ENCODE results near the gene HYI. TPM values are rescaled to one million over a fixed set of nuclear protein-coding genes. Genes with fewer than 3 reads are reported as not detected.
A peak's percentile ranks its signal among the peaks of the same experiment; 100 is the strongest.
"Not testable (repeated sequence)": the region's sequence is repeated elsewhere in the genome, so short reads cannot be mapped to it uniquely, and the experiment has no call there.

HYI gene
- total RNA-seq, 2 donors from 2014 or later = 14.8 to 24.1 TPM

- DNase-seq (no peak), ATAC-seq (no peak)
- H3K36me3 Mint-ChIP-seq (ENCODE audit: low read depth) = peaks cover 15% of the 10 kb centered on the region
- H3K4me3 Mint-ChIP-seq = peak overlapping the region; percentile 67
- no peak overlapping the region for H3K27ac Mint-ChIP-seq
- H3K27me3 Mint-ChIP-seq = no peaks in the 10 kb centered on the region
- peaks cover 6% of the 10 kb centered on the region for H3K4me1 Mint-ChIP-seq
- no peaks in the 10 kb centered on the region for H3K9me3 ChIP-seq (ENCODE audit: control insufficient read depth, low read length, poor library complexity, severe bottlenecking)
These were observed 29.8 kb downstream of the HYI start for GRCh38 chr1:43423672-43424550.

GRCh38 chr1:43422995-43423671 is 30.6 kb downstream of the HYI start:
- H3K4me1 Mint-ChIP-seq = peaks cover 6% of the 10 kb centered on the region
- peaks cover 15% of the 10 kb centered on the region for H3K36me3 Mint-ChIP-seq (ENCODE audit: low read depth)
- H3K27me3 Mint-ChIP-seq = no peaks in the 10 kb centered on the region
- H3K4me3 Mint-ChIP-seq = peak overlapping the region; percentile 67
- no peak for ATAC-seq
- DNase-seq = no peak
- no peaks in the 10 kb centered on the region for H3K9me3 ChIP-seq (ENCODE audit: control insufficient read depth, low read length, poor library complexity, severe bottlenecking)
- peak overlapping the region; percentile 80 for H3K27ac Mint-ChIP-seq

GRCh38 chr1:43421976-43422750 is 31.6 kb downstream of the HYI start:
- no peak for ATAC-seq
- Mint-ChIP-seq H3K36me3 (ENCODE audit: low read depth) (peaks cover 15% of the 10 kb centered on the region), H3K27me3 (no peaks in the 10 kb centered on the region), H3K4me1 (peaks cover 6% of the 10 kb centered on the region), H3K27ac (peak overlapping the region; percentile 80), H3K4me3 (no peak overlapping the region)
- no peak for DNase-seq
- H3K9me3 ChIP-seq (ENCODE audit: control insufficient read depth, low read length, poor library complexity, severe bottlenecking) = no peaks in the 10 kb centered on the region

GRCh38 chr1:43421396-43421795 is 32.3 kb downstream of the HYI start:
- DNase-seq (no peak), ATAC-seq (no peak)
- Mint-ChIP-seq H3K36me3 (ENCODE audit: low read depth) (peaks cover 11% of the 10 kb centered on the region), H3K27ac (no peak overlapping the region), H3K4me3 (no peak overlapping the region), H3K27me3 (no peaks in the 10 kb centered on the region), H3K4me1 (peaks cover 4% of the 10 kb centered on the region)
- H3K9me3 ChIP-seq (ENCODE audit: control insufficient read depth, low read length, poor library complexity, severe bottlenecking) = no peaks in the 10 kb centered on the region

GRCh38 chr1:43420874-43421273 is 32.9 kb downstream of the HYI start:
- peaks cover 4% of the 10 kb centered on the region for H3K4me1 Mint-ChIP-seq
- peaks cover 11% of the 10 kb centered on the region for H3K36me3 Mint-ChIP-seq (ENCODE audit: low read depth)
- DNase-seq = no peak
- no peak overlapping the region for H3K4me3 Mint-ChIP-seq
- no peak for ATAC-seq
- H3K27ac Mint-ChIP-seq = no peak overlapping the region
- no peaks in the 10 kb centered on the region for H3K27me3 Mint-ChIP-seq
- H3K9me3 ChIP-seq (ENCODE audit: control insufficient read depth, low read length, poor library complexity, severe bottlenecking) = no peaks in the 10 kb centered on the region

- ATAC-seq (no peak), DNase-seq (no peak)
- no peak overlapping the region for H3K4me3 Mint-ChIP-seq
- no peak overlapping the region for H3K27ac Mint-ChIP-seq
- H3K27me3 Mint-ChIP-seq = no peaks in the 10 kb centered on the region
- peaks cover 11% of the 10 kb centered on the region for H3K36me3 Mint-ChIP-seq (ENCODE audit: low read depth)
- no peaks in the 10 kb centered on the region for H3K9me3 ChIP-seq (ENCODE audit: control insufficient read depth, low read length, poor library complexity, severe bottlenecking)
- peaks cover 7% of the 10 kb centered on the region for H3K4me1 Mint-ChIP-seq
These were observed 33.9 kb downstream of the HYI start for GRCh38 chr1:43419627-43420425.

- Mint-ChIP-seq H3K4me1 (peaks cover 11% of the 10 kb centered on the region), H3K36me3 (ENCODE audit: low read depth) (peaks cover 13% of the 10 kb centered on the region), H3K27me3 (no peaks in the 10 kb centered on the region), H3K4me3 (no peak overlapping the region), H3K27ac (no peak overlapping the region)
- DNase-seq (no peak), ATAC-seq (no peak)
- no peaks in the 10 kb centered on the region for H3K9me3 ChIP-seq (ENCODE audit: control insufficient read depth, low read length, poor library complexity, severe bottlenecking)
These were observed 34.9 kb downstream of the HYI start for GRCh38 chr1:43418858-43419257.

- DNase-seq = no peak
- no peak for ATAC-seq
- no peak overlapping the region for H3K27ac Mint-ChIP-seq
- H3K4me1 Mint-ChIP-seq = peaks cover 7% of the 10 kb centered on the region
- H3K4me3 Mint-ChIP-seq = no peak overlapping the region
- no peaks in the 10 kb centered on the region for H3K9me3 ChIP-seq (ENCODE audit: control insufficient read depth, low read length, poor library complexity, severe bottlenecking)
- H3K27me3 Mint-ChIP-seq = no peaks in the 10 kb centered on the region
- peaks cover 6% of the 10 kb centered on the region for H3K36me3 Mint-ChIP-seq (ENCODE audit: low read depth)
These were observed 37.8 kb downstream of the HYI start for GRCh38 chr1:43415901-43416300.

- Mint-ChIP-seq H3K27me3 (no peaks in the 10 kb centered on the region), H3K36me3 (ENCODE audit: low read depth) (peaks cover 5% of the 10 kb centered on the region), H3K4me1 (peaks cover 9% of the 10 kb centered on the region), H3K4me3 (no peak overlapping the region), H3K27ac (peak overlapping the region; percentile 86)
- H3K9me3 ChIP-seq (ENCODE audit: control insufficient read depth, low read length, poor library complexity, severe bottlenecking) = no peaks in the 10 kb centered on the region
- ATAC-seq (peak; percentile 89), DNase-seq (peak; percentile 34 to 54 (median 37))
These were observed 39.0 kb downstream of the HYI start for GRCh38 chr1:43414634-43415223.

GRCh38 chr1:43413426-43413825 is 40.3 kb downstream of the HYI start:
- H3K4me3 Mint-ChIP-seq = not testable (repeated sequence)
- H3K4me1 Mint-ChIP-seq = peaks cover 13% of the 10 kb centered on the region

GRCh38 chr1:43410571-43410970 is 43.2 kb downstream of the HYI start:
- Mint-ChIP-seq H3K27me3 (no peaks in the 10 kb centered on the region), H3K36me3 (ENCODE audit: low read depth) (peaks cover 13% of the 10 kb centered on the region), H3K4me3 (no peak overlapping the region), H3K4me1 (peaks cover 21% of the 10 kb centered on the region), H3K27ac (no peak overlapping the region)
- ATAC-seq (no peak), DNase-seq (no peak)
- no peaks in the 10 kb centered on the region for H3K9me3 ChIP-seq (ENCODE audit: control insufficient read depth, low read length, poor library complexity, severe bottlenecking)

More at GRCh38 chr1:43413426-43413825, 40.3 kb downstream of the HYI start:
- H3K9me3 ChIP-seq (ENCODE audit: control insufficient read depth, low read length, poor library complexity, severe bottlenecking); ATAC-seq; H3K27me3 Mint-ChIP-seq; DNase-seq; H3K36me3 Mint-ChIP-seq (ENCODE audit: low read depth): not testable (repeated sequence)
- peak overlapping the region; percentile 74 for H3K27ac Mint-ChIP-seq

GRCh38 chr1:43405876-43406234 is 47.9 kb downstream of the HYI start:
- Mint-ChIP-seq H3K36me3 (ENCODE audit: low read depth) (peaks cover 25% of the 10 kb centered on the region), H3K27me3 (no peaks in the 10 kb centered on the region), H3K4me3 (no peak overlapping the region), H3K4me1 (peaks cover 26% of the 10 kb centered on the region), H3K27ac (no peak overlapping the region)
- no peaks in the 10 kb centered on the region for H3K9me3 ChIP-seq (ENCODE audit: control insufficient read depth, low read length, poor library complexity, severe bottlenecking)
- no peak for DNase-seq
- ATAC-seq = no peak
